Heart left ventricle (tissue), 13 donors: ENCODE results near the gene OSM.

Source experiments
- POLR2A ChIP-seq, 2 donors: fragments of 450-650 bp; IDR thresholded peaks; one replicate each; pipeline ENCODE4 v1.6.1; 2017; ENCODE audit warnings: antibody characterized with exemption in 2 of 2, mild to moderate bottlenecking in 2 of 2, moderate library complexity in 2 of 2
- TF ChIP-seq, protein P1 (sequence below), 12 donors: fragments of 200-600 bp; sonication (generic) in 4 of 12; IDR thresholded peaks; one replicate each; pipeline versions ENCODE4 v1.5.0 to v1.8.0; 2018 to 2022; ENCODE audit warnings: antibody characterized with exemption in 12 of 12, mild to moderate bottlenecking in 5 of 12
- donor health status: ischemic (EF 13 %, LVEDD 7.1; RV severe dilation, severe dysfunction).
- donor health status: DM: no; HTN: yes; CAD: no.
- donor health status: DM: no; HTN: no; CAD: no.
- donor health status: ischemic (EF 25% LVEDD 6.9; RV normal size, moderate dysfunction).
- donor health status: ischemic (EF 25% LVEDD 5.7; RV mildly dilated, moderate dysfunction).
- donor health status: ischemic (EF 35%, LVEDD 5.7; RV mildly dilated, moderate dysfunction).
- donor health status: nonischemic (EF 11% LVEDD 7.7; RV severe dilation, severe dysfunction).
- donor health status: DM: yes; HTN: yes; CAD: no.
- donor health status: PGD.
- donor health status: ischemic (EF 29% LVEDD 5.4; RV normal size, mild dysfunction).
- donor health status: nonischemic (EF 23%, LVEDD 6.1; RV moderate dilation, normal function).

DNA sequence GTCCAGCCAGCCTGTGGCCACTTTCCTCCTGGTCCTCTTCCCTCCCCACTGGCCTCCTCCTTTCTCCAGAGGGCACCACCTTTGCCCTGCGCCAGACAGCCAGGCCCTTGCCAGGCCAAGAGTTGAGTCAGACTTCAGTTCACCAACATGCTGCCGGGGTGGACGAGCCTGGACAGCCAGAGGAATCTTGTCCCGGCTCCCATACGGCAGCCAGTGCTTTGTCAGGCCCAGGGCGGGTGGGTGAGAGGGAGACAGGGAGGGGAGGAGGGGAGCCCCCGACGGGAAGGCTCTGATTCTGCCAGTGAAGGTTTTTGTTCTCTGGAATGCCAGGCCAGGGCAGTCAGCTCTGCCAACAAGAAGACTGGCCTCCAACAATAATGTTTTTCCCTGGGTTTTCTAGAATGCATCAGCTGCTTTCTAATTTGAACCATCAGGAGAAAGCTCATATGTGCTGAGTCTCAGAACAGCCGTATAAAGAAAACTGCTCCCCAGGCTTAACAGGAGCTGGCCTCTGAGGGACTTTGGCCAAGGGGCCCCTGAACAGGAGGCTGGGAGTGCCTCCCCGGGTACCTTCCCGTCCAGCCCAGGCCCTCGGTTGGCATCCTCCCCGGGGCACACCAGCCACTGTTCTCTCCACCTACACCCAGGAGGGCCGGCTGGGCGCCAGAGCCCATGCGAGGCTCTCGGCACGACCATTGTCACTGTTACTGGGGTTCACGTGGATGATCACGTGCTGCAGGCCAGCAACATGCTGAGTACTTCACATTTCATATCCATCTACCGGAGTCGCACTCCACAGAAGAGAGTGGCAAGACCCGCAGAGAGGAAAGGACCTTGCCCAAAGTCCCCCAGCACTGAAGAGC, 48.7 kb downstream of the OSM start:
- TF ChIP-seq, protein P1, sequence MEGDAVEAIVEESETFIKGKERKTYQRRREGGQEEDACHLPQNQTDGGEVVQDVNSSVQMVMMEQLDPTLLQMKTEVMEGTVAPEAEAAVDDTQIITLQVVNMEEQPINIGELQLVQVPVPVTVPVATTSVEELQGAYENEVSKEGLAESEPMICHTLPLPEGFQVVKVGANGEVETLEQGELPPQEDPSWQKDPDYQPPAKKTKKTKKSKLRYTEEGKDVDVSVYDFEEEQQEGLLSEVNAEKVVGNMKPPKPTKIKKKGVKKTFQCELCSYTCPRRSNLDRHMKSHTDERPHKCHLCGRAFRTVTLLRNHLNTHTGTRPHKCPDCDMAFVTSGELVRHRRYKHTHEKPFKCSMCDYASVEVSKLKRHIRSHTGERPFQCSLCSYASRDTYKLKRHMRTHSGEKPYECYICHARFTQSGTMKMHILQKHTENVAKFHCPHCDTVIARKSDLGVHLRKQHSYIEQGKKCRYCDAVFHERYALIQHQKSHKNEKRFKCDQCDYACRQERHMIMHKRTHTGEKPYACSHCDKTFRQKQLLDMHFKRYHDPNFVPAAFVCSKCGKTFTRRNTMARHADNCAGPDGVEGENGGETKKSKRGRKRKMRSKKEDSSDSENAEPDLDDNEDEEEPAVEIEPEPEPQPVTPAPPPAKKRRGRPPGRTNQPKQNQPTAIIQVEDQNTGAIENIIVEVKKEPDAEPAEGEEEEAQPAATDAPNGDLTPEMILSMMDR (IDR thresholded peaks at IDR 0.05), result no peak
- TF ChIP-seq POLR2A (IDR thresholded peaks at IDR 0.05), result no peak
